ENCODE data around the gene SLC6A5.

SLC6A5 gene

DNA sequence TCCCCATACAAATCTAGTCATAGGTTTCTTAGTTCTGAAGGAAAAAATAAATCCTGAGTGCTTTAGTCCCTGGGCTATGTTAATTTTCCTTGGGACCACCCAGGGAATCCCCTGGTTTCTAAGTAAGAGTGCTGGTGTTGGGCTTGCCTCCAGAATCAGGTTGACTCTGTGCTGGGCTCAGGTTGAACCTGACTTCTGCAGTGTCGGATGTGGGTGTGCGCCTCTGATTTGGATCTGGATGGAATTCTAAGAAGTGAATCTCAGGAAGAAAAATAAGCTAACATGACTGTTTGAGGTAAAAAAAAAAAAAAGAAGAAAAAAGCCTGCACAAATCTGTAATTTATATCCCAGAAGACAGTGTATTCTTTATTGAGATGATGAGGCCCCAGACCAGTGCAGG, 41.0 kb downstream of the SLC6A5 start:
- Histone ChIP-seq H3K27ac (no peak overlapping the region), H3K9me3 (ENCODE audit: severe bottlenecking) (peaks cover 4% of the 10 kb centered on the region), H3K36me3 (no peaks in the 10 kb centered on the region), H3K4me3 (ENCODE audit: low read depth, low read length) (no peak overlapping the region), H3K27me3 (ENCODE audit: insufficient read depth, low read depth, severe bottlenecking) (no peaks in the 10 kb centered on the region)
- TF ChIP-seq CTCF (IDR thresholded peaks at IDR 0.05; ENCODE audit: low read depth, low read length): no peak
- no peak for DNase-seq

DNA sequence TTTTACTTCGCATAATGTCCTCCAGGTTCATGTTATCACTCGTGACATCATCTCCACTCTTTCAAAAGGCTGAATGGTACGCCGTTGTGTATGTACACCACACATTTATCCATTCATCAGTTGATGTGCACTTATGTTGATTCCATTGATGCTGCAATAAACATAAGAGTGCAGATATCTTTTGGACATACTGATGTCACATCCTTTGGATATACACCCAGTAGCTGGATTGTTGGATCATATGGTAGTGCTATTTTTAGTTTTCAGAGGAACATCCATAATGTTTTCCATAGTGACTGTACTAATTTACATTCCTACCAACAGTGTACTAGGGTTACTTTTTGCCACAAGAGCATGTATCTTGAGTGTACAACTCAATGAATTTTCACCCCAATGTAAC, 45.0 kb downstream of the SLC6A5 start:
- H3K36me3 ChIP-seq: no peaks in the 10 kb centered on the region
- H3K27ac ChIP-seq: no peak overlapping the region
- no peak overlapping the region for H3K4me3 ChIP-seq (ENCODE audit: low read depth, low read length)
- no peaks in the 10 kb centered on the region for H3K27me3 ChIP-seq (ENCODE audit: insufficient read depth, low read depth, severe bottlenecking)
- TF ChIP-seq CTCF (IDR thresholded peaks at IDR 0.05; ENCODE audit: low read depth, low read length): no peak
- H3K9me3 ChIP-seq (ENCODE audit: severe bottlenecking): peaks cover 4% of the 10 kb centered on the region
- no peak for DNase-seq

DNA sequence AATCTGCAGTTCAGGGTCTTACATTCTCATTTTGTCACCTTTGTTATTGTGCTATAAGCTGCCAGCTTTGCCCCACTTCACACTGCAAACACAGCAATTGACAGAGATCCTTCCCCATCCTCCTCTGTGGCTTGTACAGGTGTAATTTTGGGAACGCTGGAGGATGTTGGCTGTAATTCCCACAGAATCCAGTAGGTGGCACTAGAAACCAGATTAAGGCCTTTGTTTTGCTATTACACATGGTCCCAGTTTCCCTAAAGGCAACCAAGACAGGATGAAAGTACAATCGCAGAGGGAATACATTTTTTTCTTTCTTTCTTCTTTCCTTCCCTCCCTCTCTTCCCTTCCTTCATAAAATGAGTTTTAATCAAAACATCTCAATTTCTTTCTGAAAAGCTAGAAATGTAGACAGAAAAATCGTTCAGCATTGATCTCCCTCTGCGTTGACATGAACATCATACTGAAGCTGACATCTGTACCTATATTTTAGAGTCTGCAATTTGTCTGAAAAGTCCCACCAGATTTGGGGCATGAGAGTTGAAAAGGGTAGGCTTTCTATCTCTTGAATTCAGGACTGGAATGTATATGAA, 48.7 kb downstream of the SLC6A5 start:
- peak; percentile 36 for DNase-seq
- H3K36me3 ChIP-seq: no peaks in the 10 kb centered on the region
- H3K9me3 ChIP-seq (ENCODE audit: severe bottlenecking): no peaks in the 10 kb centered on the region
- H3K27me3 ChIP-seq (ENCODE audit: insufficient read depth, low read depth, severe bottlenecking): no peaks in the 10 kb centered on the region
- H3K27ac ChIP-seq: no peak overlapping the region
- TF ChIP-seq CTCF (IDR thresholded peaks at IDR 0.05; ENCODE audit: low read depth, low read length): peak; percentile 82
- H3K4me3 ChIP-seq (ENCODE audit: low read depth, low read length): no peak overlapping the region

DNA sequence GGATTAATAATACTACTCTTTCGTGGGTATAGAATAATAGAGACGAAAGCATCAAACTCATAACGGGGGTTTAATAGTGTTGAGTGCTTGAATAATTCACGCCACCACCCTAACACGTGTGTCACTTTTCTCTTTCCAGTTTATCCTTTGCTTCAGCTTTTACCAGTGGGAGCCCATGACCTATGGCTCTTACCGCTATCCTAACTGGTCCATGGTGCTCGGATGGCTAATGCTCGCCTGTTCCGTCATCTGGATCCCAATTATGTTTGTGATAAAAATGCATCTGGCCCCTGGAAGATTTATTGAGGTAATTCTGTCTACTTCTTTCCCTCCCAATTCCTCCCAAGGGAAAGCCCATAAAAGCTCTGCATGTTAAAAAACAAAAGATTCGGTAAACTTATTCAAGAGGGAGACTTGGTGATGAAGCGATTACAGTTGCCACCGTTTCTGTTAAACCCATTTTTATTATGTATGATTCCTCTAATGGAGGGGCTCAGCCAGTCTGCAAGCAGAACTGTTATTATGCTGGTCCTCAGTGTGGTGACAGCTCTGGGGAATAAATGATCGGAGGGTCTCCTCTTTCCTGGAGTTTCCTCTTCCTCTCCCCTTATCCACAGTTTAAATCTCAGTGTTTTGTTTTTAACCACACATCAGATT, 52.9 kb downstream of the SLC6A5 start:
- TF ChIP-seq CTCF (IDR thresholded peaks at IDR 0.05; ENCODE audit: low read depth, low read length): no peak
- no peak for DNase-seq
- Histone ChIP-seq H3K4me3 (ENCODE audit: low read depth, low read length) (no peak overlapping the region), H3K27ac (no peak overlapping the region), H3K9me3 (ENCODE audit: severe bottlenecking) (no peaks in the 10 kb centered on the region), H3K36me3 (no peaks in the 10 kb centered on the region), H3K27me3 (ENCODE audit: insufficient read depth, low read depth, severe bottlenecking) (no peaks in the 10 kb centered on the region)

GRCh38 chr11:20654038-20654437, 54.6 kb downstream of the SLC6A5 start:
- Histone ChIP-seq H3K27me3 (ENCODE audit: insufficient read depth, low read depth, severe bottlenecking) (no peaks in the 10 kb centered on the region), H3K27ac (no peak overlapping the region), H3K4me3 (ENCODE audit: low read depth, low read length) (no peak overlapping the region), H3K36me3 (no peaks in the 10 kb centered on the region), H3K9me3 (ENCODE audit: severe bottlenecking) (no peaks in the 10 kb centered on the region)
- TF ChIP-seq CTCF (IDR thresholded peaks at IDR 0.05; ENCODE audit: low read depth, low read length): no peak
- DNase-seq: no peak

DNA sequence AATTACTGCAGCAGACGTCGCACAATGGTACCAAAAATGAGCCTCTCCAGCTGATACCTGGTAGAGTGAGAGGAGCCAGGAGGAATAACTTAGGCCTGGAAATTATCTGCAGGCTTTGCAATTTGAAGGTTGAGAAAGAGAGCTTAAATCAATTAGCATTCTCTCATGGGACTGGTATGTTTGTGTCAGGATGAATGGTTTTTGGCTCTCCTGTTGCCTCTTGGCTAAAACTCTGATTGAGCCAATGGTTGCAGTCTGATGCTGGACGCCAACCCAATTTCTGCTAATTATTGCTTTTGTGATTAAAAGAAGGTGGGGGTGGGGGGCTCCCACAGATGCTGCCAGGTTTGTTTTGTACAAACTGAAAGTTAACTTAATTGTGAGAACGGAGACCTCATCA, 57.5 kb downstream of the SLC6A5 start:
- Histone ChIP-seq H3K27me3 (ENCODE audit: insufficient read depth, low read depth, severe bottlenecking) (no peaks in the 10 kb centered on the region), H3K9me3 (ENCODE audit: severe bottlenecking) (no peaks in the 10 kb centered on the region), H3K4me3 (ENCODE audit: low read depth, low read length) (no peak overlapping the region), H3K27ac (no peak overlapping the region), H3K36me3 (no peaks in the 10 kb centered on the region)
- DNase-seq: no peak
- no peak for TF ChIP-seq CTCF (IDR thresholded peaks at IDR 0.05; ENCODE audit: low read depth, low read length)
